ENCODE data around the gene CDCA8. TPM values are rescaled to one million over a fixed set of nuclear protein-coding genes. Genes with fewer than 3 reads are reported as not detected.

The CDCA8 gene
- total and polyA plus RNA-seq, 9 of the 15 experiments (the other 6 are each of a cell fraction or from before 2014, with no cell fraction given), result 26.4 to 148 (median 81.8) TPM

DNA sequence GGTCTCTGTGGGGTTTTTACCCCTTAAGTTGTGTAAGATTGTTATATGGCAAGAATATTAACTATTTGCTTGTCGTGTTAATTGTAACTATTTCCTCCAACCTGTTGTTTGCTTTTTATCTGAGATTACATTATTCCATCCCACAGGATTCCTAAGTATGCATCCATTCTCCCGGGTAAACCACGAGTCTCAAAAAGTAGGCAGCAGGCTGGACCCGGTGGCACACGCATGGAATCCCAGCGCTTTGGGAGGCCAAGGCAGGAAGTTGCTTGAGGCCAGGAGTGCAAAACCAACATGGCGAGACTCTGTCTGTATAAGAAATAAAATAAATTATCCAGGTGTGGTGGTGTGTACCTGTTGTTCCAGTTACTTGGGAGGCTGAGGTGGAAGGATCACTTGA is 45.0 kb upstream of the CDCA8 start (continued):
- TF ChIP-seq, protein P1, sequence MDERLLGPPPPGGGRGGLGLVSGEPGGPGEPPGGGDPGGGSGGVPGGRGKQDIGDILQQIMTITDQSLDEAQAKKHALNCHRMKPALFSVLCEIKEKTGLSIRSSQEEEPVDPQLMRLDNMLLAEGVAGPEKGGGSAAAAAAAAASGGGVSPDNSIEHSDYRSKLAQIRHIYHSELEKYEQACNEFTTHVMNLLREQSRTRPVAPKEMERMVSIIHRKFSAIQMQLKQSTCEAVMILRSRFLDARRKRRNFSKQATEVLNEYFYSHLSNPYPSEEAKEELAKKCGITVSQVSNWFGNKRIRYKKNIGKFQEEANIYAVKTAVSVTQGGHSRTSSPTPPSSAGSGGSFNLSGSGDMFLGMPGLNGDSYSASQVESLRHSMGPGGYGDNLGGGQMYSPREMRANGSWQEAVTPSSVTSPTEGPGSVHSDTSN (CRISPR knock-in tag; IDR thresholded peaks at IDR 0.05; ENCODE audit: low read depth), result no peak
- TF ChIP-seq, protein P1 (tag; conservative IDR thresholded peaks at IDR 0.05; ENCODE audit: low read depth), result no peak
- TF ChIP-seq, protein P2, sequence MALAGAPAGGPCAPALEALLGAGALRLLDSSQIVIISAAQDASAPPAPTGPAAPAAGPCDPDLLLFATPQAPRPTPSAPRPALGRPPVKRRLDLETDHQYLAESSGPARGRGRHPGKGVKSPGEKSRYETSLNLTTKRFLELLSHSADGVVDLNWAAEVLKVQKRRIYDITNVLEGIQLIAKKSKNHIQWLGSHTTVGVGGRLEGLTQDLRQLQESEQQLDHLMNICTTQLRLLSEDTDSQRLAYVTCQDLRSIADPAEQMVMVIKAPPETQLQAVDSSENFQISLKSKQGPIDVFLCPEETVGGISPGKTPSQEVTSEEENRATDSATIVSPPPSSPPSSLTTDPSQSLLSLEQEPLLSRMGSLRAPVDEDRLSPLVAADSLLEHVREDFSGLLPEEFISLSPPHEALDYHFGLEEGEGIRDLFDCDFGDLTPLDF (CRISPR knock-in tag; IDR thresholded peaks at IDR 0.05), result no peak
- no peak for TF ChIP-seq NCOA1 (IDR thresholded peaks at IDR 0.05; ENCODE audit: low read depth)
- TF ChIP-seq, protein P3, sequence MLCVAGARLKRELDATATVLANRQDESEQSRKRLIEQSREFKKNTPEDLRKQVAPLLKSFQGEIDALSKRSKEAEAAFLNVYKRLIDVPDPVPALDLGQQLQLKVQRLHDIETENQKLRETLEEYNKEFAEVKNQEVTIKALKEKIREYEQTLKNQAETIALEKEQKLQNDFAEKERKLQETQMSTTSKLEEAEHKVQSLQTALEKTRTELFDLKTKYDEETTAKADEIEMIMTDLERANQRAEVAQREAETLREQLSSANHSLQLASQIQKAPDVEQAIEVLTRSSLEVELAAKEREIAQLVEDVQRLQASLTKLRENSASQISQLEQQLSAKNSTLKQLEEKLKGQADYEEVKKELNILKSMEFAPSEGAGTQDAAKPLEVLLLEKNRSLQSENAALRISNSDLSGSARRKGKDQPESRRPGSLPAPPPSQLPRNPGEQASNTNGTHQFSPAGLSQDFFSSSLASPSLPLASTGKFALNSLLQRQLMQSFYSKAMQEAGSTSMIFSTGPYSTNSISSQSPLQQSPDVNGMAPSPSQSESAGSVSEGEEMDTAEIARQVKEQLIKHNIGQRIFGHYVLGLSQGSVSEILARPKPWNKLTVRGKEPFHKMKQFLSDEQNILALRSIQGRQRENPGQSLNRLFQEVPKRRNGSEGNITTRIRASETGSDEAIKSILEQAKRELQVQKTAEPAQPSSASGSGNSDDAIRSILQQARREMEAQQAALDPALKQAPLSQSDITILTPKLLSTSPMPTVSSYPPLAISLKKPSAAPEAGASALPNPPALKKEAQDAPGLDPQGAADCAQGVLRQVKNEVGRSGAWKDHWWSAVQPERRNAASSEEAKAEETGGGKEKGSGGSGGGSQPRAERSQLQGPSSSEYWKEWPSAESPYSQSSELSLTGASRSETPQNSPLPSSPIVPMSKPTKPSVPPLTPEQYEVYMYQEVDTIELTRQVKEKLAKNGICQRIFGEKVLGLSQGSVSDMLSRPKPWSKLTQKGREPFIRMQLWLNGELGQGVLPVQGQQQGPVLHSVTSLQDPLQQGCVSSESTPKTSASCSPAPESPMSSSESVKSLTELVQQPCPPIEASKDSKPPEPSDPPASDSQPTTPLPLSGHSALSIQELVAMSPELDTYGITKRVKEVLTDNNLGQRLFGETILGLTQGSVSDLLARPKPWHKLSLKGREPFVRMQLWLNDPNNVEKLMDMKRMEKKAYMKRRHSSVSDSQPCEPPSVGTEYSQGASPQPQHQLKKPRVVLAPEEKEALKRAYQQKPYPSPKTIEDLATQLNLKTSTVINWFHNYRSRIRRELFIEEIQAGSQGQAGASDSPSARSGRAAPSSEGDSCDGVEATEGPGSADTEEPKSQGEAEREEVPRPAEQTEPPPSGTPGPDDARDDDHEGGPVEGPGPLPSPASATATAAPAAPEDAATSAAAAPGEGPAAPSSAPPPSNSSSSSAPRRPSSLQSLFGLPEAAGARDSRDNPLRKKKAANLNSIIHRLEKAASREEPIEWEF (CRISPR knock-in tag; IDR thresholded peaks at IDR 0.05), result no peak

Data from K562 (cell line).